Measurements from ENCODE around the gene ISG20.

The ISG20 gene

DNA sequence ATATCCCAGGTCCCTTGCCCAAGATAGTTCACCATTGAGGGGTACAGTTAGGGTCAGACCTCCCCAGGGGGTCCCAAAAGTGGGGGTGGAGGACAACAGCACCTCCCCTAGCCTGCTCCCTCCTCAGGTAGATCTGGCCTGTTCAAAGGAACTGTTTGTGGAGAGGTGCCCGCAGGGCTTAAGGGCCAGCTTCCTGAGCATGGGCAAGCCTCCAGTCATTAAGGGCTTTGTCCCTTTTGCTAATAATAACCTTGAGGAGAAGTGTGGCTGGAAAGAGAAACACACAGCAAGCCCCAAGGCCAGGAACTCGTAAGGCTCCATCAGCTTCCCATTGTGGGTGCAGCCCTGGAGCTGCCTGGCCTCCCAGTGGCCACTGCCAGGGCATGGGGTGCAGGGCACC is 47.4 kb downstream of the ISG20 start:
- no peak overlapping the region for H3K4me3 ChIP-seq (ENCODE audit: low read length, poor library complexity, severe bottlenecking)
- no peaks in the 10 kb centered on the region for H3K79me2 ChIP-seq (ENCODE audit: insufficient read depth, low read length)
- TF ChIP-seq, protein P1, sequence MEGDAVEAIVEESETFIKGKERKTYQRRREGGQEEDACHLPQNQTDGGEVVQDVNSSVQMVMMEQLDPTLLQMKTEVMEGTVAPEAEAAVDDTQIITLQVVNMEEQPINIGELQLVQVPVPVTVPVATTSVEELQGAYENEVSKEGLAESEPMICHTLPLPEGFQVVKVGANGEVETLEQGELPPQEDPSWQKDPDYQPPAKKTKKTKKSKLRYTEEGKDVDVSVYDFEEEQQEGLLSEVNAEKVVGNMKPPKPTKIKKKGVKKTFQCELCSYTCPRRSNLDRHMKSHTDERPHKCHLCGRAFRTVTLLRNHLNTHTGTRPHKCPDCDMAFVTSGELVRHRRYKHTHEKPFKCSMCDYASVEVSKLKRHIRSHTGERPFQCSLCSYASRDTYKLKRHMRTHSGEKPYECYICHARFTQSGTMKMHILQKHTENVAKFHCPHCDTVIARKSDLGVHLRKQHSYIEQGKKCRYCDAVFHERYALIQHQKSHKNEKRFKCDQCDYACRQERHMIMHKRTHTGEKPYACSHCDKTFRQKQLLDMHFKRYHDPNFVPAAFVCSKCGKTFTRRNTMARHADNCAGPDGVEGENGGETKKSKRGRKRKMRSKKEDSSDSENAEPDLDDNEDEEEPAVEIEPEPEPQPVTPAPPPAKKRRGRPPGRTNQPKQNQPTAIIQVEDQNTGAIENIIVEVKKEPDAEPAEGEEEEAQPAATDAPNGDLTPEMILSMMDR (conservative IDR thresholded peaks at IDR 0.05; ENCODE audit: low read length) = no peak
- no peak for TF ChIP-seq EZH2phosphoT487 (IDR thresholded peaks at IDR 0.05; ENCODE audit: borderline replicate concordance)
- H4K20me1 ChIP-seq (ENCODE audit: insufficient read depth, low read length, poor library complexity, severe bottlenecking) = no peaks in the 10 kb centered on the region
- no peaks in the 10 kb centered on the region for H3F3A ChIP-seq (ENCODE audit: low read depth)
- H3K9ac ChIP-seq (ENCODE audit: low read depth, low read length, poor library complexity, severe bottlenecking) = no peak overlapping the region
- H3K4me2 ChIP-seq (ENCODE audit: low read depth, low read length, poor library complexity, severe bottlenecking) = no peak overlapping the region
- H2AFZ ChIP-seq (ENCODE audit: low read length) = no peak overlapping the region
- H3K27me3 ChIP-seq (ENCODE audit: insufficient read depth, low read length, poor library complexity, severe bottlenecking) = no peaks in the 10 kb centered on the region
- H3K4me1 ChIP-seq (ENCODE audit: insufficient read depth, low read length, poor library complexity, severe bottlenecking) = no peaks in the 10 kb centered on the region
- H3K36me3 ChIP-seq (ENCODE audit: insufficient read depth, low read length) = no peaks in the 10 kb centered on the region
- no peaks in the 10 kb centered on the region for H3K9me2 ChIP-seq (replicated peaks; ENCODE audit: low read depth, low read length)
- no peaks in the 10 kb centered on the region for H3K9me3 ChIP-seq (ENCODE audit: insufficient read depth, low read depth, low read length)

DNA sequence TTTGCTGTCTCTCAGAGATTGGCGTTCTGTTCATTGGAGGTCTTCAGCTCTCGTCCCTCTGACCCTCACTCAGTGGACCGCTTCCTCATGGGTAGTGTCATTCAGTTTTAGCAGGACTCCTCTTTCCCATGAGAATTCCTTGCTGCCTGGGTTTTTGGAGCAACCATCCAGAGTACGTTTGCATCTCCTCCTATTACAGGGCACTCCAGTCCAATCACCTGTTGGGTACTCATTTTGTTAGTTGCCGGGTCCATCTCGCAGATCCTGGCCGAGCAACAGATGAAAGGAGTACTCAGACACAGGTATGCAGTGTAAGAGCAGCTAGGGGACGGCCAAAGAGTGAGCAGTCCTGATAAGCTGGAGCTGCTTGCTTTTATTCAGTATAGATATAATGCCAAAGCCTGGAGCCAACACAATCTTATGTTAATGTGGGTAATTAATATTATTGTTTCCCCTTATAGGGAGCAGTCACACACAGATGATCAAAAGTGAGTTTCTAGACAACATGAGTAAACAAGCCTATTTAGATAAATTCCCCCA is 49.6 kb downstream of the ISG20 start:
- no peak overlapping the region for H3K4me2 ChIP-seq (ENCODE audit: low read depth, low read length, poor library complexity, severe bottlenecking)
- no peak overlapping the region for H3K9ac ChIP-seq (ENCODE audit: low read depth, low read length, poor library complexity, severe bottlenecking)
- no peaks in the 10 kb centered on the region for H3K4me1 ChIP-seq (ENCODE audit: insufficient read depth, low read length, poor library complexity, severe bottlenecking)
- no peaks in the 10 kb centered on the region for H4K20me1 ChIP-seq (ENCODE audit: insufficient read depth, low read length, poor library complexity, severe bottlenecking)
- H3F3A ChIP-seq (ENCODE audit: low read depth) = no peaks in the 10 kb centered on the region
- TF ChIP-seq, protein P1 (conservative IDR thresholded peaks at IDR 0.05; ENCODE audit: low read length) = no peak
- no peak for TF ChIP-seq EZH2phosphoT487 (IDR thresholded peaks at IDR 0.05; ENCODE audit: borderline replicate concordance)
- no peaks in the 10 kb centered on the region for H3K36me3 ChIP-seq (ENCODE audit: insufficient read depth, low read length)
- H3K9me2 ChIP-seq (replicated peaks; ENCODE audit: low read depth, low read length) = no peaks in the 10 kb centered on the region
- no peaks in the 10 kb centered on the region for H3K9me3 ChIP-seq (ENCODE audit: insufficient read depth, low read depth, low read length)
- no peaks in the 10 kb centered on the region for H3K79me2 ChIP-seq (ENCODE audit: insufficient read depth, low read length)
- H3K27me3 ChIP-seq (ENCODE audit: insufficient read depth, low read length, poor library complexity, severe bottlenecking) = no peaks in the 10 kb centered on the region
- H2AFZ ChIP-seq (ENCODE audit: low read length) = no peak overlapping the region
- no peak overlapping the region for H3K4me3 ChIP-seq (ENCODE audit: low read length, poor library complexity, severe bottlenecking)

DNA sequence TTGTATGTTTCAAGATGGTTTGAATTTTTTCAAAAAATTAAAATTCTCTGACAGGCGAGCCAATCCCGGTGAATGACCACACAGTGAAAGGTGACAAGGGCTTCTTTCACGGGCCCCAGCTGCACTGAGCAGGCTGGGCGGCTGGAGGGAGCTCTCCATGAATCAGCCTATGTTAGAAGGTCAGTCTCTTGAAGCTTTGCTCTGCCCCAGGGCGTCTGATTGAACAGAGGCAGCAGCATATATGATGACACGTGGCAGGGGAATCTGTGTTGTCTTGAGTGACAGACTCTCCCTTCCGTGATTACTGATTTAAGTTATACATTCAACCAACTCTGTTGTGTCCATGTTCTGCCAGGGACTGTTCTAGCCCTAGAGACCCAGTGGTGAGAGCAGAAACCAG is 51.5 kb downstream of the ISG20 start:
- H3K4me3 ChIP-seq (ENCODE audit: low read length, poor library complexity, severe bottlenecking) = no peak overlapping the region
- no peaks in the 10 kb centered on the region for H3K36me3 ChIP-seq (ENCODE audit: insufficient read depth, low read length)
- TF ChIP-seq, protein P1 (conservative IDR thresholded peaks at IDR 0.05; ENCODE audit: low read length) = no peak
- TF ChIP-seq EZH2phosphoT487 (IDR thresholded peaks at IDR 0.05; ENCODE audit: borderline replicate concordance) = no peak
- no peaks in the 10 kb centered on the region for H3K4me1 ChIP-seq (ENCODE audit: insufficient read depth, low read length, poor library complexity, severe bottlenecking)
- no peaks in the 10 kb centered on the region for H3K27me3 ChIP-seq (ENCODE audit: insufficient read depth, low read length, poor library complexity, severe bottlenecking)
- H3K4me2 ChIP-seq (ENCODE audit: low read depth, low read length, poor library complexity, severe bottlenecking) = no peak overlapping the region
- H3K9me3 ChIP-seq (ENCODE audit: insufficient read depth, low read depth, low read length) = no peaks in the 10 kb centered on the region
- H3F3A ChIP-seq (ENCODE audit: low read depth) = no peaks in the 10 kb centered on the region
- no peak overlapping the region for H3K9ac ChIP-seq (ENCODE audit: low read depth, low read length, poor library complexity, severe bottlenecking)
- no peaks in the 10 kb centered on the region for H3K79me2 ChIP-seq (ENCODE audit: insufficient read depth, low read length)
- H3K9me2 ChIP-seq (replicated peaks; ENCODE audit: low read depth, low read length) = no peaks in the 10 kb centered on the region
- H2AFZ ChIP-seq (ENCODE audit: low read length) = no peak overlapping the region
- no peaks in the 10 kb centered on the region for H4K20me1 ChIP-seq (ENCODE audit: insufficient read depth, low read length, poor library complexity, severe bottlenecking)

Data from Loucy (cell line).